Measurements from ENCODE around the gene BTAF1. TPM values are rescaled to one million over a fixed set of nuclear protein-coding genes. Genes with fewer than 3 reads are reported as not detected.

The BTAF1 gene
- total and polyA plus RNA-seq, 7 experiments from 2014 or later, result 6.9 to 84.8 (median 72.6) TPM

GRCh38 chr10:91941426-91941825 lies 17.9 kb downstream of the BTAF1 start:
- Histone ChIP-seq H3K4me1 (ENCODE audit: control insufficient read depth in 2 of 2, insufficient read depth in 2 of 2, low read length in 2 of 2) (no peaks in the 10 kb centered on the region), H3K4me3 (ENCODE audit: low read length) (no peak overlapping the region), H3K36me3 (ENCODE audit: control insufficient read depth in 2 of 3, insufficient read depth in 3 of 3, low read length in 3 of 3) (peaks cover 0 to 9% (median under 1%) of the 10 kb centered on the region in 3 experiments), H3K27ac (ENCODE audit: low read depth, low read length) (no peak overlapping the region), H3K9me3 (ENCODE audit: control insufficient read depth in 2 of 3, low read length in 3 of 3) (no peaks in the 10 kb centered on the region), H3K27me3 (ENCODE audit: control insufficient read depth in 2 of 2, insufficient read depth in 2 of 2, low read length in 2 of 2) (no peaks in the 10 kb centered on the region)
- Mint-ChIP-seq H3K27ac (no peak overlapping the region), H3K4me1 (peaks cover 5 to 24% (median 21%) of the 10 kb centered on the region in 7 donors), H3K4me3 (no peak overlapping the region), H3K36me3 (peaks cover 6 to 45% (median 24%) of the 10 kb centered on the region in 5 donors), H3K27me3 (no peaks in the 10 kb centered on the region), H3K9me3 (no peaks in the 10 kb centered on the region)
- ATAC-seq (no peak), DNase-seq (no peak)
- ChIA-PET POLR2A (no interaction called here), CTCF (no interaction called here)
- intact Hi-C loops (cut with micrococcal nuclease), result no loop called here

GRCh38 chr10:91944880-91945630 lies 21.5 kb downstream of the BTAF1 start:
- POLR2A ChIA-PET, result no interaction called here
- peak; percentile 48 for ATAC-seq
- no peak overlapping the region for H3K27ac ChIP-seq (ENCODE audit: low read depth, low read length)
- CTCF ChIA-PET, result interaction anchor here (0.9 kb wide), 1 partner anchor 16 kb away, joined by 3 read pairs; no protein-coding TSS in a partner anchor
- peak overlapping the region in 4 of 9 donors; percentile 19 to 86 (median 58) for H3K27ac Mint-ChIP-seq
- DNase-seq, result no peak
- no peaks in the 10 kb centered on the region for H3K27me3 ChIP-seq (ENCODE audit: control insufficient read depth in 2 of 2, insufficient read depth in 2 of 2, low read length in 2 of 2)
- no peaks in the 10 kb centered on the region for H3K4me1 ChIP-seq (ENCODE audit: control insufficient read depth in 2 of 2, insufficient read depth in 2 of 2, low read length in 2 of 2)
- H3K4me1 Mint-ChIP-seq, result peaks cover 0 to 18% (median 4%) of the 10 kb centered on the region in 7 donors
- peaks cover 5 to 35% (median 28%) of the 10 kb centered on the region in 5 donors for H3K36me3 Mint-ChIP-seq
- no peaks in the 10 kb centered on the region for H3K27me3 Mint-ChIP-seq
- no peaks in the 10 kb centered on the region for H3K9me3 ChIP-seq (ENCODE audit: control insufficient read depth in 2 of 3, low read length in 3 of 3)
- no peak overlapping the region for H3K4me3 Mint-ChIP-seq
- peaks cover 0 to 8% (median 0%) of the 10 kb centered on the region in 3 experiments for H3K36me3 ChIP-seq (ENCODE audit: control insufficient read depth in 2 of 3, insufficient read depth in 3 of 3, low read length in 3 of 3)
- H3K9me3 Mint-ChIP-seq, result no peaks in the 10 kb centered on the region
- intact Hi-C loops (cut with micrococcal nuclease), result loop anchor here in 1 of 2 donors (2.0 kb wide), 1 partner anchor 20 kb away; no protein-coding TSS in a partner anchor
- no peak overlapping the region for H3K4me3 ChIP-seq (ENCODE audit: low read length)

DNA sequence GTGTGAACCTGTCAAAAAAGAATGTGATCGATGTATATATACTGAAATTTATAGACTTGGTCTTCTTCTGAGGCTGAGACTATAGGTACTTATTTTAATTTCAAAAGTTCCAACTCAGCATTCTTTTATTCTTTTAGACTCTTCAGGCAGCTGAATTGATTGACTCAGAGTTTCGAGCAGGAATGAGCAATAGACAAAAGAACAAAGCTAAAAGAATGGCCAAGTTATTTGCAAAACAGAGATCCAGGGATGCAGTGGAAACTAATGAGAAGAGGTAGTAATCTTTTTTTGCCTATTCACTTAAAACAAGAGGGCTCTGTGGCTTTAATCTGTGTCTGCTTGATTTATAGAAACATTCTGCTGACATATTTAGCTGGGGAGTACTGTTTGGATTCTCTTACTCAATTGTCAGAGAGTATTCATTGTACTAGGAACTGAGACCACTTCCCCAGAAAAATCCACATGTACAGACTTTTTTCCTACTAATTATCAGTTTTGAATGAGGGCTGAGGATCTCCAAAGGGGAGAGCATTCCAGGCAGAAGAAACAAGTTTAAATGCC lies 30.1 kb downstream of the BTAF1 start:
- CTCF ChIA-PET, result no interaction called here
- H3K27me3 ChIP-seq (ENCODE audit: control insufficient read depth in 2 of 2, insufficient read depth in 2 of 2, low read length in 2 of 2), result no peaks in the 10 kb centered on the region
- Mint-ChIP-seq H3K9me3 (no peaks in the 10 kb centered on the region), H3K27me3 (no peaks in the 10 kb centered on the region), H3K4me1 (peaks cover 0 to 6% (median 0%) of the 10 kb centered on the region in 7 donors), H3K4me3 (no peak overlapping the region), H3K36me3 (peaks cover 15 to 62% (median 39%) of the 10 kb centered on the region in 5 donors), H3K27ac (peak overlapping the region in 2 of 9 donors; percentile 6 to 40)
- ATAC-seq, result no peak
- POLR2A ChIA-PET, result interaction anchor here (0.8 kb wide), 1 partner anchor 46 kb away, joined by 3 read pairs; no protein-coding TSS in a partner anchor
- H3K27ac ChIP-seq (ENCODE audit: low read depth, low read length), result no peak overlapping the region
- peaks cover 19 to 69% (median 37%) of the 10 kb centered on the region in 3 experiments for H3K36me3 ChIP-seq (ENCODE audit: control insufficient read depth in 2 of 3, insufficient read depth in 3 of 3, low read length in 3 of 3)
- no peaks in the 10 kb centered on the region for H3K9me3 ChIP-seq (ENCODE audit: control insufficient read depth in 2 of 3, low read length in 3 of 3)
- H3K4me1 ChIP-seq (ENCODE audit: control insufficient read depth in 2 of 2, insufficient read depth in 2 of 2, low read length in 2 of 2), result no peaks in the 10 kb centered on the region
- no peak overlapping the region for H3K4me3 ChIP-seq (ENCODE audit: low read length)
- intact Hi-C loops (cut with micrococcal nuclease), result no loop called here
- DNase-seq, result no peak

GRCh38 chr10:91955114-91955513 lies 31.5 kb downstream of the BTAF1 start:
- Histone ChIP-seq H3K4me3 (ENCODE audit: low read length) (no peak overlapping the region), H3K27me3 (ENCODE audit: control insufficient read depth in 2 of 2, insufficient read depth in 2 of 2, low read length in 2 of 2) (no peaks in the 10 kb centered on the region), H3K9me3 (ENCODE audit: control insufficient read depth in 2 of 3, low read length in 3 of 3) (no peaks in the 10 kb centered on the region), H3K4me1 (ENCODE audit: control insufficient read depth in 2 of 2, insufficient read depth in 2 of 2, low read length in 2 of 2) (no peaks in the 10 kb centered on the region), H3K27ac (ENCODE audit: low read depth, low read length) (no peak overlapping the region), H3K36me3 (ENCODE audit: control insufficient read depth in 2 of 3, insufficient read depth in 3 of 3, low read length in 3 of 3) (peaks cover 23 to 76% (median 48%) of the 10 kb centered on the region in 3 experiments)
- no peak for DNase-seq
- Mint-ChIP-seq H3K27ac (no peak overlapping the region), H3K4me3 (no peak overlapping the region), H3K9me3 (no peaks in the 10 kb centered on the region), H3K4me1 (peaks cover 0 to 6% (median 0%) of the 10 kb centered on the region in 7 donors), H3K36me3 (peaks cover 15 to 61% (median 46%) of the 10 kb centered on the region in 5 donors), H3K27me3 (no peaks in the 10 kb centered on the region)
- POLR2A ChIA-PET, result interaction anchor here (0.8 kb wide), 1 partner anchor 32 kb away, joined by 3 read pairs; no protein-coding TSS in a partner anchor
- intact Hi-C loops (cut with micrococcal nuclease), result no loop called here
- CTCF ChIA-PET, result no interaction called here
- ATAC-seq, result no peak

GRCh38 chr10:91957091-91957490 lies 33.5 kb downstream of the BTAF1 start:
- H3K4me1 Mint-ChIP-seq, result peaks cover 0 to 6% (median 0%) of the 10 kb centered on the region in 7 donors
- Histone ChIP-seq H3K4me1 (ENCODE audit: control insufficient read depth in 2 of 2, insufficient read depth in 2 of 2, low read length in 2 of 2) (no peaks in the 10 kb centered on the region), H3K4me3 (ENCODE audit: low read length) (no peak overlapping the region), H3K36me3 (ENCODE audit: control insufficient read depth in 2 of 3, insufficient read depth in 3 of 3, low read length in 3 of 3) (peaks cover 16 to 79% (median 46%) of the 10 kb centered on the region in 3 experiments), H3K27ac (ENCODE audit: low read depth, low read length) (no peak overlapping the region), H3K27me3 (ENCODE audit: control insufficient read depth in 2 of 2, insufficient read depth in 2 of 2, low read length in 2 of 2) (no peaks in the 10 kb centered on the region), H3K9me3 (ENCODE audit: control insufficient read depth in 2 of 3, low read length in 3 of 3) (no peaks in the 10 kb centered on the region)
- intact Hi-C loops (cut with micrococcal nuclease), result no loop called here
- H3K36me3 Mint-ChIP-seq, result peaks cover 15 to 61% (median 45%) of the 10 kb centered on the region in 5 donors
- ChIA-PET CTCF (interaction anchor here (0.9 kb wide), 1 partner anchor 18 kb away, joined by 3 read pairs; no protein-coding TSS in a partner anchor), POLR2A (no interaction called here)
- H3K27me3 Mint-ChIP-seq, result no peaks in the 10 kb centered on the region
- H3K4me3 Mint-ChIP-seq, result no peak overlapping the region
- no peaks in the 10 kb centered on the region for H3K9me3 Mint-ChIP-seq
- peak overlapping the region in 2 of 9 donors; percentile 5 to 23 for H3K27ac Mint-ChIP-seq
- no peak for DNase-seq
- ATAC-seq, result no peak

DNA sequence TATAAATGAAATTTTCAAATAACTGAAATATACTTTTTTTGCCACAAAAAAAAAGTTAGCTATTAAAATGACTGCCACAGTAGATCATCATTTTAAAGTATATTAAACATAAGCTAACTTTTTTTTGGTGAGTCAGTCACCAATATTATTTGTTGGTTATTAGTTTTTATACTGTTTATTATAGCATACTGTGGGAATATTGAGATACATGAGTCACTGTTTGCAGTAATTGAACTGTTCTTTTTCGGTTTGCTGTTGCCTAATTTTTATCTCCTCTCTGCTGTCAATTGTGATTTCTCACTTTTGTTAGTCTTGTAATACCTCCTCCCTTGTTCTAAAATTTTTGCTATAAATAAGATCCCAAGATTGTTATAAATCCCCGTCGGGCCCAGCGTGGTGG lies 45.7 kb downstream of the BTAF1 start:
- ATAC-seq, result no peak
- ChIA-PET POLR2A (no interaction called here), CTCF (no interaction called here)
- intact Hi-C loops (cut with micrococcal nuclease), result no loop called here
- no peak for DNase-seq
- peaks cover 0 to 29% (median 5%) of the 10 kb centered on the region in 3 experiments for H3K36me3 ChIP-seq (ENCODE audit: control insufficient read depth in 2 of 3, insufficient read depth in 3 of 3, low read length in 3 of 3)
- H3K27me3 ChIP-seq (ENCODE audit: control insufficient read depth in 2 of 2, insufficient read depth in 2 of 2, low read length in 2 of 2), result no peaks in the 10 kb centered on the region
- no peak overlapping the region for H3K4me3 Mint-ChIP-seq
- H3K27me3 Mint-ChIP-seq, result no peaks in the 10 kb centered on the region
- H3K4me1 ChIP-seq (ENCODE audit: control insufficient read depth in 2 of 2, insufficient read depth in 2 of 2, low read length in 2 of 2), result no peaks in the 10 kb centered on the region
- peaks cover 6 to 67% (median 22%) of the 10 kb centered on the region in 5 donors for H3K36me3 Mint-ChIP-seq
- H3K4me3 ChIP-seq (ENCODE audit: low read length), result no peak overlapping the region
- peaks cover 0 to 2% (median 0%) of the 10 kb centered on the region in 11 donors for H3K9me3 Mint-ChIP-seq
- H3K9me3 ChIP-seq (ENCODE audit: control insufficient read depth in 2 of 3, low read length in 3 of 3), result no peaks in the 10 kb centered on the region
- peaks cover 0 to 16% (median 4%) of the 10 kb centered on the region in 7 donors for H3K4me1 Mint-ChIP-seq
- no peak overlapping the region for H3K27ac ChIP-seq (ENCODE audit: low read depth, low read length)
- no peak overlapping the region for H3K27ac Mint-ChIP-seq
